Measurements from ENCODE around the gene LBHD2.

DNA sequence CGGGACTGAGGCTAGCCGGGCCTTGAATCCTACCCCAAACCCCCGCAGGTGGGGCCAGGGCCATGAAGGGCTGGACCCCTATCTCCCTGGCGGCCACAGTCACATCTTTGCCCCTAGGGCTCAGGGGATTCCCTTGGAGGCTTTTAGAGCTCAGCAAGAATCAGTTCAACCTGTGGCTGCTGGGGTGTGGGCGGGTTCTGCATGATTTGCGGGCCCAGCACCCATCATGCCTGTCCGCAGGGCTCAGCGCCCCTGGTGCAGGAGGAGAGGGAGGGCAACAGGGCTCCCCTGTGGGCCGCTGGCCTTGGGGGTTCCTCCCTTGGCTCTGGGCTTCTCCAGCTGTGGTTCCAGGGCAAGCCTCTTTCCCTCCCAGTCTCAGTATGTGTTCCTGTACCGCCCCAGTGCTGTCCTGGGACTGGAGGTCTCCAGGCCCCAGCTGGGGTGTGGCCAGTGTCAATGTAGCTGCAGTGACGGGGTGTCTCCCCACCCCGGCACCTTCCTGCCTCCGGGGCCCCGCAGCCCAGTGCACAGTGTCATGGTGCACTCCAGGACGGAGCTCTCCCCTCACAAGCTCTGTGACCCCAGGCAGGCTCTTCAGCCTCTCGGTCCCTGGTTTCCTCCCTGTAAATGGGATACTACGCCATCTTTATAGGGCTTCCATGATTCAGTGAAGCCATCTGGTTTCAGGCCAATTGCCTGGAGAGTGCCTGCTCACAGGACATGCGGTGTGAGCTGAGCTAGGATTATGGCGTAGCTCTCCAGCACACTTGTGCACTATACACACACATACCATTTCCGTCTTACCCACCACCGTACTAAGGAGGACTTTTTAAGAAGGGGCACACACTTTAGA is 9.9 kb upstream of the LBHD2 start:
- TF ChIP-seq, protein P1, sequence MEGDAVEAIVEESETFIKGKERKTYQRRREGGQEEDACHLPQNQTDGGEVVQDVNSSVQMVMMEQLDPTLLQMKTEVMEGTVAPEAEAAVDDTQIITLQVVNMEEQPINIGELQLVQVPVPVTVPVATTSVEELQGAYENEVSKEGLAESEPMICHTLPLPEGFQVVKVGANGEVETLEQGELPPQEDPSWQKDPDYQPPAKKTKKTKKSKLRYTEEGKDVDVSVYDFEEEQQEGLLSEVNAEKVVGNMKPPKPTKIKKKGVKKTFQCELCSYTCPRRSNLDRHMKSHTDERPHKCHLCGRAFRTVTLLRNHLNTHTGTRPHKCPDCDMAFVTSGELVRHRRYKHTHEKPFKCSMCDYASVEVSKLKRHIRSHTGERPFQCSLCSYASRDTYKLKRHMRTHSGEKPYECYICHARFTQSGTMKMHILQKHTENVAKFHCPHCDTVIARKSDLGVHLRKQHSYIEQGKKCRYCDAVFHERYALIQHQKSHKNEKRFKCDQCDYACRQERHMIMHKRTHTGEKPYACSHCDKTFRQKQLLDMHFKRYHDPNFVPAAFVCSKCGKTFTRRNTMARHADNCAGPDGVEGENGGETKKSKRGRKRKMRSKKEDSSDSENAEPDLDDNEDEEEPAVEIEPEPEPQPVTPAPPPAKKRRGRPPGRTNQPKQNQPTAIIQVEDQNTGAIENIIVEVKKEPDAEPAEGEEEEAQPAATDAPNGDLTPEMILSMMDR (IDR thresholded peaks at IDR 0.05): no peak
- no peak for TF ChIP-seq POLR2A (IDR thresholded peaks at IDR 0.05)
